Measurements from ENCODE around the gene APCDD1.

DNA sequence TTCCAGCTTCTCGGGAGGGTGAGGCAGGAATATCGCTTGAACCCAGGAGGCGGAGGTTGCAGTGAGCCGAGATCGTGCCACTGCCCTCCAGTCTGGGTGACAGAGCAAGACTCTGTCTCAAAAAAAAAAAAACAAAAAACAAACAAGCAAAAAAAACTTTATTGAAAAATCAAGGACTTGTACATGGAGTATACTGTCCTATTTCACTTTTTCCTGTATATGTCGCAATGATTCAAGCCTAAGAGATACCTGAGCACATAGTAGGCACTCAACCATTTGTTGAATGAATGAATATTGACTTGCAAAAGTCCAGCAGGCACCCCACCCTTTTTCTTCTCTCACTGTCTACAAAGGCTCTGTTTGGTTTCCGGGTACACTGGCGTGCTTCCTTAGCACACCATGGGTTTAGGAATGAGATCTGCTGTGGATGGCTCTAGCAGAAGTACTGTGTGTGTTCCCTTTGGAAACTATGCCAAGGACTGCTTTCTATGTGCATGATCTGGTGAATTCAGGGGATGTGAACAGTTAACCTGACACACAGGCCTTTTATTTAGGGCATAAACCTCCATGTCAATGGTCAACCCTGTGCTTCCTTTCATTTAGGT lies 6.1 kb downstream of the APCDD1 start:
- TF ChIP-seq, protein P1, sequence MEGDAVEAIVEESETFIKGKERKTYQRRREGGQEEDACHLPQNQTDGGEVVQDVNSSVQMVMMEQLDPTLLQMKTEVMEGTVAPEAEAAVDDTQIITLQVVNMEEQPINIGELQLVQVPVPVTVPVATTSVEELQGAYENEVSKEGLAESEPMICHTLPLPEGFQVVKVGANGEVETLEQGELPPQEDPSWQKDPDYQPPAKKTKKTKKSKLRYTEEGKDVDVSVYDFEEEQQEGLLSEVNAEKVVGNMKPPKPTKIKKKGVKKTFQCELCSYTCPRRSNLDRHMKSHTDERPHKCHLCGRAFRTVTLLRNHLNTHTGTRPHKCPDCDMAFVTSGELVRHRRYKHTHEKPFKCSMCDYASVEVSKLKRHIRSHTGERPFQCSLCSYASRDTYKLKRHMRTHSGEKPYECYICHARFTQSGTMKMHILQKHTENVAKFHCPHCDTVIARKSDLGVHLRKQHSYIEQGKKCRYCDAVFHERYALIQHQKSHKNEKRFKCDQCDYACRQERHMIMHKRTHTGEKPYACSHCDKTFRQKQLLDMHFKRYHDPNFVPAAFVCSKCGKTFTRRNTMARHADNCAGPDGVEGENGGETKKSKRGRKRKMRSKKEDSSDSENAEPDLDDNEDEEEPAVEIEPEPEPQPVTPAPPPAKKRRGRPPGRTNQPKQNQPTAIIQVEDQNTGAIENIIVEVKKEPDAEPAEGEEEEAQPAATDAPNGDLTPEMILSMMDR (IDR thresholded peaks at IDR 0.05 in 8 of 11, conservative IDR thresholded peaks at IDR 0.05 in 3 of 11): no peak
- no peak for TF ChIP-seq POLR2A (IDR thresholded peaks at IDR 0.05)

Data from spleen (tissue), 7 donors.